ENCODE results near the gene PDZRN3.

The PDZRN3 gene

DNA sequence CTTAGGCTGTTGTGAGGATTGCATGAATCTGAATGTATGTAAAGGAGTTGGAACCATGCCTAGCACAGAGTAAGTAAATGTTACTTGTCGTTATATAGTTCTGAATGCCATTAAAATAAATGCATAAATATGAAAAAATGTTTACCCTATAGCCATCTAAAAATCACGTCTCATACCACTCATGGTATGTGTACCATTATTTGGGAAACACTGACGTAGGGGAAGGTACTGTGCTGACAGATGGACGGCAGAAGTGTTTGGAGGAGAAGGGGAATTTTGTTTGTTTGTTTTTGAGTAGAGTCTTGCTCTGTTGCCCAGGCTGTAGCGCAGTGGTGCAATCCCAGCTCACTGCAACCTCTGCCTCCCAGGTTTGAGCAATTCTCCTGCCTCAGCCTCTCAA is 30.5 kb upstream of the PDZRN3 start:
- no peak overlapping the region for H3K4me3 ChIP-seq (ENCODE audit: low read depth in 1 of 2, low read length in 2 of 2)
- no peaks in the 10 kb centered on the region for H3K27me3 ChIP-seq (ENCODE audit: control insufficient read depth in 1 of 2, insufficient read depth in 2 of 2, low read length in 2 of 2)
- no peaks in the 10 kb centered on the region for H3K9me3 ChIP-seq (ENCODE audit: low read length)
- H3K4me1 ChIP-seq (ENCODE audit: insufficient read depth, low read length) = peaks cover 23% of the 10 kb centered on the region
- no peak overlapping the region for H3K9ac ChIP-seq (ENCODE audit: low read length)
- no peaks in the 10 kb centered on the region for H3K36me3 ChIP-seq (ENCODE audit: insufficient read depth, low read length)
- no peak overlapping the region for H3K27ac ChIP-seq (ENCODE audit: low read depth, low read length)

DNA sequence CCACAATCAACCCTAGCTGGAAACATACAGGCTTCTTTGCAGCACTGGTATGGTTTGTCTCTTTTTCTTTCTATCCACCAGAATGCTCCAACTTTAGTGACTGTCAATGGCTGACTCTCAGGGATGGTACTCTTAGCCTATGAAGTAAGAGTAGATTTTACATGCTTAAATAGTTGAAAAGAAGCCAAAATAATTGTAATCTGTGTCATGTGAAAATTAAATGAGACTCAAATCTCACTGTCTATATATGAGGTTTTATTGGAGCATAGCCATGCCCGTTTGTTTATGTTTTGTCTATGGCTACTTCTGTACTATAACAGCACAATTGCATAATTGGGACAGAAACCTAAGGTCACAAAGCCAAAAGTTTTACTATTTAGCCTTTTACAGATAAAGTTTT is 29.1 kb upstream of the PDZRN3 start:
- Histone ChIP-seq H3K9me3 (ENCODE audit: low read length) (no peaks in the 10 kb centered on the region), H3K27ac (ENCODE audit: low read depth, low read length) (no peak overlapping the region), H3K4me1 (ENCODE audit: insufficient read depth, low read length) (peaks cover 18% of the 10 kb centered on the region), H3K4me3 (ENCODE audit: low read depth in 1 of 2, low read length in 2 of 2) (no peak overlapping the region), H3K27me3 (ENCODE audit: control insufficient read depth in 1 of 2, insufficient read depth in 2 of 2, low read length in 2 of 2) (no peaks in the 10 kb centered on the region), H3K9ac (ENCODE audit: low read length) (no peak overlapping the region), H3K36me3 (ENCODE audit: insufficient read depth, low read length) (no peaks in the 10 kb centered on the region)

DNA sequence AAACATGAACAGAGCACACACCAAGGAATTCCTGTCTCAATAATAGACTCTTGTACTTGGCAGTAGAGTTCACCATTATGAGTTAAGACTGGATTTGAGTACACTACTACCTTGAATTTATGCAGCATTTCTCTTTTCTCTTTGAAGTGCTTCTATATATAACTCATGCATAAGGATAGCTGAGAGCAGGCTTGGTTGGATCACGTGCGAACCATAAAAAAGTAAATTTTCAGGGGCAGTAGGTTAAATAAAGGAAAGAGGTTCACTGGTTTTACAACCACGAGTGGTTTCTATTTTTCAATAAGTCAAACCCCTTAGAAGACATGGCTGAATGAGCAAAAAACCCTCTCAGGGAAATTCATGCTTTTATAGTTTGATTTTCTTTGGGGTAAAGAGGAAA is 28.6 kb upstream of the PDZRN3 start:
- Histone ChIP-seq H3K9ac (ENCODE audit: low read length) (no peak overlapping the region), H3K27me3 (ENCODE audit: control insufficient read depth in 1 of 2, insufficient read depth in 2 of 2, low read length in 2 of 2) (no peaks in the 10 kb centered on the region), H3K9me3 (ENCODE audit: low read length) (no peaks in the 10 kb centered on the region), H3K36me3 (ENCODE audit: insufficient read depth, low read length) (no peaks in the 10 kb centered on the region), H3K4me1 (ENCODE audit: insufficient read depth, low read length) (peaks cover 12% of the 10 kb centered on the region), H3K27ac (ENCODE audit: low read depth, low read length) (no peak overlapping the region), H3K4me3 (ENCODE audit: low read depth in 1 of 2, low read length in 2 of 2) (no peak overlapping the region)

DNA sequence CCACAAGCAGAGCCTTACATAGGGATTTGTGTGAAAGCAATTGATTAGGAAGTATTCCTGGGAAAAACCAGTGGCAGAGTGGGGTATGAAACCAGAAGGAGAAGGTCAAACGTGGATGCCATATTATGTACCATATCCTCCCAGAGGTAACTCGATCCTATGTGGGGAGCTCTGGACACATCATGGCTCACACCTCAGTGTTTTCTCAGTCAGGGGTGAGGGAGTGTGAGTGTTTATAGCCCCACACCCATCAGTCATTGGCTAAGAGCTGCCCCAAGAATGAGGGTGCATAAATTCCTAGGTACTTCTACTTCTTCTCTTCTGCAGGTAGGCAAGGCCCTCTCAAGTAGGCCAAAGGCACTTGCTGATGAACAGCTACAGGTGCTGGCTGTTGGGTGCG is 28.2 kb upstream of the PDZRN3 start:
- no peaks in the 10 kb centered on the region for H3K27me3 ChIP-seq (ENCODE audit: control insufficient read depth in 1 of 2, insufficient read depth in 2 of 2, low read length in 2 of 2)
- no peak overlapping the region for H3K27ac ChIP-seq (ENCODE audit: low read depth, low read length)
- H3K4me3 ChIP-seq (ENCODE audit: low read depth in 1 of 2, low read length in 2 of 2) = no peak overlapping the region
- H3K36me3 ChIP-seq (ENCODE audit: insufficient read depth, low read length) = no peaks in the 10 kb centered on the region
- peaks cover 11% of the 10 kb centered on the region for H3K4me1 ChIP-seq (ENCODE audit: insufficient read depth, low read length)
- no peaks in the 10 kb centered on the region for H3K9me3 ChIP-seq (ENCODE audit: low read length)
- no peak overlapping the region for H3K9ac ChIP-seq (ENCODE audit: low read length)

DNA sequence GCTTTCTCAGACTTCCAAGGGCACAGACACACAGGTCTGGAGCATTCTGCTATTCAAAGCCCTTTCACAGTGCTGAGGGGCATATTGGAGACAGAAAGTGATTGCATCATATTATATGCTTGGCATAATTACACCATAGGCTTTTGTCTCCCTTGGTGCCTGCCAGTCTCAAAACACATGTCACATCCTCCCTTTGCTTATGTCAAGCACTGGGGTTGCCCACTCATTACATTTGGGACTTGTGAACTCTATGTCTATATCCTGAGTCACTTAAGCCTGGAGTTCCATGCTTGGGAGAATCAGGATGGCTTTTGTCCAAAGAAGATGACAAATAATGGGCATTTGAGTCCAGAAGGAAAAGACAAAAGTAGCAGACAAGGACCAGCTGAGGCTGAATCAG is 12.3 kb upstream of the PDZRN3 start:
- Histone ChIP-seq H3K4me1 (ENCODE audit: insufficient read depth, low read length) (peaks cover 16% of the 10 kb centered on the region), H3K36me3 (ENCODE audit: insufficient read depth, low read length) (no peaks in the 10 kb centered on the region), H3K9ac (ENCODE audit: low read length) (no peak overlapping the region), H3K4me3 (ENCODE audit: low read depth in 1 of 2, low read length in 2 of 2) (no peak overlapping the region), H3K9me3 (ENCODE audit: low read length) (no peaks in the 10 kb centered on the region), H3K27ac (ENCODE audit: low read depth, low read length) (no peak overlapping the region), H3K27me3 (ENCODE audit: control insufficient read depth in 1 of 2, insufficient read depth in 2 of 2, low read length in 2 of 2) (no peaks in the 10 kb centered on the region)

DNA sequence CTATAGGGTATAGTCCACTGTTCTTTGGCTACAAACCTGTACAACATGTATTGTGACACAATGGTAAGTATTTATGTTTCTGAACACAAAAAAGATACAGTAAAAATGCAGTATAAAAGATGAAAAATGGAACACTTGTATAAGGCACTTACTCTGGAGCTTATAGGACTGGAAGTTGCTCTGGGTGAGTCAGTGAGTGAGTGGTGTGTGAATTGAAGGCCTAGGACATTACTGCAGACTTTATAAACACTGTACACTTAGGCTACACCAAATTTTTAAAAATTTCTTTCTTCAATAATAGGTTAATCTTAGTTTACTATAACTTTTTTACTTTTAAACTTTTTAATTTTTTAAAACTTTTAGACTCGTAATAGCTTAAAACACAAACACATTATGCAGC is 10.5 kb upstream of the PDZRN3 start:
- Histone ChIP-seq H3K4me1 (ENCODE audit: insufficient read depth, low read length) (peaks cover 16% of the 10 kb centered on the region), H3K9ac (ENCODE audit: low read length) (no peak overlapping the region), H3K27me3 (ENCODE audit: control insufficient read depth in 1 of 2, insufficient read depth in 2 of 2, low read length in 2 of 2) (no peaks in the 10 kb centered on the region), H3K9me3 (ENCODE audit: low read length) (no peaks in the 10 kb centered on the region), H3K27ac (ENCODE audit: low read depth, low read length) (no peak overlapping the region), H3K36me3 (ENCODE audit: insufficient read depth, low read length) (no peaks in the 10 kb centered on the region), H3K4me3 (ENCODE audit: low read depth in 1 of 2, low read length in 2 of 2) (no peak overlapping the region)

DNA sequence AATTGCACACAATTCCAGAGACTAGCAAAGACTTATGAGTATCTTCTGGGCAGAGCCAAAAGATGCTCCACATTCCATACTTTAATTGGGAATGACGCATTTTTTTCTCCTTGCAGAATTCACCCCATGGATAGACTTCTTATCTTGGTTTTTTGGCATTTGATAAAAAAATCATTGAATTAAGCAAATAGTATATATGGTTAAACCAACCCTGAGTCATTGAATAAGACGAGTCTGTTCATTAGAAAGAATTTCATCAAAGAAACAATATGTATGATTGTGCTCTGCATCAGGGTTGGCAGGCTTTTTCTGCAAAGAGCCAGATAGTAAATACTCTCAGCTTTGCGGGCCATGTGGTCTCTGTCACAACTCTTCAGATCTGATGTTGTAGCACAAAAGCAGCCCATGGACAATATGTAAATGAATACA is 9.2 kb upstream of the PDZRN3 start:
- no peaks in the 10 kb centered on the region for H3K36me3 ChIP-seq (ENCODE audit: insufficient read depth, low read length)
- peaks cover 16% of the 10 kb centered on the region for H3K4me1 ChIP-seq (ENCODE audit: insufficient read depth, low read length)
- no peak overlapping the region for H3K9ac ChIP-seq (ENCODE audit: low read length)
- no peaks in the 10 kb centered on the region for H3K9me3 ChIP-seq (ENCODE audit: low read length)
- no peak overlapping the region for H3K4me3 ChIP-seq (ENCODE audit: low read depth in 1 of 2, low read length in 2 of 2)
- H3K27me3 ChIP-seq (ENCODE audit: control insufficient read depth in 1 of 2, insufficient read depth in 2 of 2, low read length in 2 of 2) = no peaks in the 10 kb centered on the region
- no peak overlapping the region for H3K27ac ChIP-seq (ENCODE audit: low read depth, low read length)

DNA sequence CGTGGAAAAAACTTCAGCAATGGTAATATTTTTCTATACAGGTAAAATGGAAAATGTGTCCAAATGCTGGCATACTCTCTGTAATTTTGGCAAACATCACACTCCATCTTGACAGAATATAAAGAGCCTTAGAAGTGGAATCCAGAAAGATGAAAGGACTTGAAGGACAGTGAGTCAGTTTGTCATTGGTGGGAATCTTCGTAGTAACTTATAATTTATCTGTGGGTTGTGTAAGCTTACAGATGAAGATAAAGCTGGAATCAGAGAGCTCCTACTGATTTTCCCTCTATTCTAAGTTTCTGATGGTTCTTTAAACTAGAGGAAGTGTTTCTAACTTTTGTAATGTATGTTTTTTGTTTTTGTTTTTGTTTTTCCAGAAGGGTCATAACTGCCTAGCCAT is 8.7 kb upstream of the PDZRN3 start:
- Histone ChIP-seq H3K36me3 (ENCODE audit: insufficient read depth, low read length) (no peaks in the 10 kb centered on the region), H3K27ac (ENCODE audit: low read depth, low read length) (no peak overlapping the region), H3K4me3 (ENCODE audit: low read depth in 1 of 2, low read length in 2 of 2) (no peak overlapping the region), H3K4me1 (ENCODE audit: insufficient read depth, low read length) (peaks cover 16% of the 10 kb centered on the region), H3K27me3 (ENCODE audit: control insufficient read depth in 1 of 2, insufficient read depth in 2 of 2, low read length in 2 of 2) (no peaks in the 10 kb centered on the region), H3K9ac (ENCODE audit: low read length) (no peak overlapping the region), H3K9me3 (ENCODE audit: low read length) (no peaks in the 10 kb centered on the region)

DNA sequence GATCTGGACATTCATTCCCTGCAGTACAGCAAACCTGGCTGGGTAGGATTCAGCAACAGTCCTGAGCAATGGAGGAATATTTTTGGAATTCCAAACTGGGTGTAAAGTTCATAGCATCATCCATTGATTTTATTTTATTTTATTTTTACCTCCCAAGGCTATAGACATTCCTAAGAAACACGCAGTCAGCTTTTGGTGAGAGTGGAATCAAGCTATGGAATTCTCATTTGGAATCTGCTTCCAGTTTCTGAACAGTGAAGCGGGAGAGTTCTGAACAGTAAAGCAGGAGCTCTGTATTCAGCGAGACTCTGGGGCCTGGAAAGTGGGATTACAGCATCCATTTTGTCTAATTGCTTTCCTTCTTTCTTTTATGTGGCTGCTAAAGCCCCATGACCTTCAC is 1.4 kb upstream of the PDZRN3 start:
- H3K4me3 ChIP-seq (ENCODE audit: low read depth in 1 of 2, low read length in 2 of 2) = peak overlapping the region; percentile 66 to 96
- peaks cover 13% of the 10 kb centered on the region for H3K4me1 ChIP-seq (ENCODE audit: insufficient read depth, low read length)
- H3K27ac ChIP-seq (ENCODE audit: low read depth, low read length) = peak overlapping the region; percentile 95
- H3K9ac ChIP-seq (ENCODE audit: low read length) = no peak overlapping the region
- no peaks in the 10 kb centered on the region for H3K9me3 ChIP-seq (ENCODE audit: low read length)
- no peaks in the 10 kb centered on the region for H3K27me3 ChIP-seq (ENCODE audit: control insufficient read depth in 1 of 2, insufficient read depth in 2 of 2, low read length in 2 of 2)
- no peaks in the 10 kb centered on the region for H3K36me3 ChIP-seq (ENCODE audit: insufficient read depth, low read length)

DNA sequence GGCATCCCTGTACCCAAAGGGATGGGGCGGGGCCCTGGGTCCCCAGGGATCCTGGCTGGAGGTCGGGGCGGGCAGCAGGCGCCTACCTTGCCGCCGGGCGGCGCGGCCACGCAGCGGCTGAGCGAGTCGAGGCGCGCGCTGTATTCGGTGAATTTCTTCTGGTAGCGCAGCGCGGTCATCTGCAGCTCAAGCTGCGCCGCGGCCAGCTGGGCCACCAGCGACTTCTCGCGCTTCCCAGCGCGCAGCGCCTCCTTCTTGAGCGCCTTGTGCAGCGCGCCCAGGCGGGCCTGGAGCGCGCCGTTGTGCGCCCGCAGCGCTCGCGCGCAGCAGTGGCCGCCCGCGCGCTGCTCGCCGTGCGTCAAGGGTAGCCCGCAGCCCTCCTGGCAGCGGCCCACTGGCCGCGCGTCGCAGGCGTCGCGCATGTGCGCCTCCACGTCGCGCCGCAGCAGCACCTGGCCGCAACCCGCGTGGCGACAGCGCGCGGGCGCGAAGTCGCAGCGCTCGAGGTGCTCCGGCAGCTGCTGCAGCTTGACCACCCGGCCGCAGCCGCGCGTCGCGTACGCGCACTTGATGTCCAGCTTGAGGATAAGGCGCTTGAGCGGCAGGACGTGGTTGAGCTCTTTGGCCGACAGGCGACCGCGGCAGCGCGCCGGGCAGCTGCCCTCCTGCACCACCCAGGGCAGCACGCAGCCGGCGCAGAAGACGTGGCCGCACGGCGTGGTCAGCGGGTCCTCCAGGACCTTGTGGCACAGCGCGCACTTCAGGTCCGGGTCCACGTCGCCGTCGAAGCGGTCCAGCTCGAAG is 522 bp downstream of the PDZRN3 start:
- Histone ChIP-seq H3K27me3 (ENCODE audit: control insufficient read depth in 1 of 2, insufficient read depth in 2 of 2, low read length in 2 of 2) (no peaks in the 10 kb centered on the region), H3K4me1 (ENCODE audit: insufficient read depth, low read length) (peaks cover 25% of the 10 kb centered on the region), H3K27ac (ENCODE audit: low read depth, low read length) (peak overlapping the region; percentile 95)

DNA sequence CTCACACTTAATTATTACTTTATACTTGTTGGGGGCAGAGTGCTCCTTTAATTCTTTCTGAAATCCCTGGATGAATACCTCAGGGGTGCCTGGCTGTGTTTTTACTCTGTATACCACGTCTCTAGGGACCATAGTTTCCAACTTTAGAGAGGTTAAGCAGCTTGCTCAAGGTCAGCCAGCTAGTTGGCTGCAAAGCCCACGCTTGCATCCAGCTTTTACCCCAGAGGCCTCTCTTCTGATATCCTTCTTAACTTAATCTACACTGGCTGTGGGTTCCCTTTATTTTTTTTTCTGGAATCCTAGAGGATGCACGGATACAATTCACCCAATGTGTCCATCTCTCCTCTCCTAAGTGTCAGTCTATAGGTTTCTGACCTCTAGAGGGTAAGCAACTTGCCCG is 1.4 kb downstream of the PDZRN3 start:
- Histone ChIP-seq H3K4me3 (ENCODE audit: low read depth in 1 of 2, low read length in 2 of 2) (peak overlapping the region; percentile 38 to 96), H3K9ac (ENCODE audit: low read length) (peak overlapping the region; percentile 91), H3K4me1 (ENCODE audit: insufficient read depth, low read length) (peaks cover 33% of the 10 kb centered on the region), H3K36me3 (ENCODE audit: insufficient read depth, low read length) (no peaks in the 10 kb centered on the region), H3K9me3 (ENCODE audit: low read length) (no peaks in the 10 kb centered on the region), H3K27ac (ENCODE audit: low read depth, low read length) (peak overlapping the region; percentile 95), H3K27me3 (ENCODE audit: control insufficient read depth in 1 of 2, insufficient read depth in 2 of 2, low read length in 2 of 2) (no peaks in the 10 kb centered on the region)

More for the DNA sequence above, 522 bp downstream of the PDZRN3 start:
- H3K9me3 ChIP-seq (ENCODE audit: low read length) = no peaks in the 10 kb centered on the region
- peak overlapping the region; percentile 91 for H3K9ac ChIP-seq (ENCODE audit: low read length)
- H3K4me3 ChIP-seq (ENCODE audit: low read depth in 1 of 2, low read length in 2 of 2) = peak overlapping the region; percentile 66 to 96
- H3K36me3 ChIP-seq (ENCODE audit: insufficient read depth, low read length) = no peaks in the 10 kb centered on the region
